PC-9 (cell line): ENCODE results near the gene SOWAHC.

Experiments used
- CTCF ChIP-seq: fragments of 200-600 bp; sonication (generic); conservative IDR thresholded peaks from 2 replicates; pipeline ENCODE4 v1.6.1; 2017; ENCODE audit warnings: mixed run types, antibody characterized with exemption, mild to moderate bottlenecking, moderate library complexity
- EZH2 ChIP-seq: fragments of 200-600 bp; sonication (generic); IDR thresholded peaks from 2 replicates; pipeline ENCODE4 v1.8.0; 2017; ENCODE audit warnings: antibody characterized with exemption, low read depth

- TF ChIP-seq CTCF (no peak), EZH2 (no peak)
Observed at GRCh38 chr2:109595644-109596043, 18.5 kb upstream of the SOWAHC start.
